HG02938 (cell line): Measurements from ENCODE around the gene ATXN3L.
"Not testable (repeated sequence)": the region's sequence is repeated elsewhere in the genome, so short reads cannot be mapped to it uniquely, and the experiment has no call there.

Source experiments
- ATAC-seq: cut with Tn5 transposase; IDR thresholded peaks from one replicate; pipeline ENCODE4 v1.9.1; 2021; ENCODE audit warnings: mild to moderate bottlenecking, moderate library complexity; ENCODE audit not compliant: unreplicated experiment

The ATXN3L gene

DNA sequence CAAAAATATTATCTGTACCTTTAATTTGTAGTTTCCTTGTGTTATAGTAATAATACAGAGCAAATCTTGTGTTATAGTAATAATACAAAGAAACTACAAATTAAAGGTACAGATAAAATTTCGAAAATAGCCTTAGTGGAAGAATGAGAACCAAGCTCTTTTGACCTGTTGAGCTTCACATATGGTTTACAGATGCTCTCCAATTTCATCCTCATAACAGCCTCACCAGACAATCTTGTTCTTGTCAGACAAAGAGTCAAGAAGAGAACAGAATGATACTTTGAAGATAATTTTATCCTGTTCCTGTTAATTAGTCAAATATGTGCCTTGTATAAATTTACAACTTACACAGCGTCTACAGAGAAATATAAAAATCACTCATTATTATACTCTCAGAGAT is 12.8 kb downstream of the ATXN3L start:
- no peak for ATAC-seq

DNA sequence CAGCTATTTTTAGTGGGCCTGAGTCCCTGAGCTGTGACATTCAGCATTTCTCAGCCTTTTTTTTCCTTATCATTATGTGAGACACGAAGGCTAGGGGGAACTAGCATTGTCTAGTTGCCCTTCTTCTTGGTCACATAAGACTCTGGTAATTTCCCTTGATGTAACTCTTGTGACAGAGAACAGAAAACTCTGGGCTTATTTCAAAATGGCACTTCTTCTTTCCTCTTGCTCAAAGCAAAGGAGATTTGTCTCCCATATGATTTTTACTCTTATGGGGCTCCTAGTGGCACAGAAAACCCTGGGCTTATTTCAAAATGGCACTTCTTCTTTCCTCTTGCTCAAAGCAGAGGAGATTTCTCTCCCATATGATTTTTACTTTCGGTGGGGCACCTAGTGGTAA is 14.7 kb downstream of the ATXN3L start:
- ATAC-seq = no peak

DNA sequence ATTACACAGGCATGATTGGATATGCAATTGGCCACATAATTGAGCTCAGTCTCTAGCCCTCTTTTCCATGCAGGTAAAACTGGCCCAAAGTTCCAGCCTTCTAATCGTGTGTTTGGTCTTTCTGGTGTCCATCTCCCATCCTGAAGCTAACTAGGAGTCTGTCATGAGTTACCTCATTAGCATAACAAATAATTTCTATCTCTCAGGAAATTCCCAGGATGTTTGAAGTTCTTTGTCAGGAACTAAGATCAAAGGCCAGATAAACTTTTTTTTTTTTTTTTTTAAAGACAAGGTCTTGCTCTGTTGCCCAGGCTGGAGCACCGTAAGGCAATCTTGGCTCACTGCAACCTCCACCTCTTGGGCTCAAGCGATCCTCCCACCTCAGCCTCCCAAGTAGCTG is 15.8 kb downstream of the ATXN3L start:
- ATAC-seq = no peak

DNA sequence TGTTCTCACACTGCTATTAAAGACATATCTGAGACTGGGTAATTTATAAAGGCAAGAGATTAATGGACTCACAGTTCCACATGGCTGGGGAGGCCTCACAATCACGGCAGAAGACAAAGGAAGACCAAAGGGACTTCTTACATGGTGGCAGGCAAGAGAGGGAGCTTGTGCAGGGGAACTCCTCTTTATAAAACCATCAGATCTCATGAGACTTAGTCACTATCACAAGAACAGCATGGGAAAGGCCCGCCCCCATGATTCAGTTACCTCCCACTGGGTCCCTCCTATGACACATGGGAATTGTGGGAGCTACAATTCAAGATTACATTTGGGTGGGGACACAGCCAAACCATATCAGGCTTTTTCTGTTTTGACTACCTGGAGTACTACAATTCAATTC is 16.6 kb downstream of the ATXN3L start:
- not testable (repeated sequence) for ATAC-seq

GRCh38 chrX:13298836-13299235 is 21.0 kb downstream of the ATXN3L start:
- ATAC-seq = no peak

DNA sequence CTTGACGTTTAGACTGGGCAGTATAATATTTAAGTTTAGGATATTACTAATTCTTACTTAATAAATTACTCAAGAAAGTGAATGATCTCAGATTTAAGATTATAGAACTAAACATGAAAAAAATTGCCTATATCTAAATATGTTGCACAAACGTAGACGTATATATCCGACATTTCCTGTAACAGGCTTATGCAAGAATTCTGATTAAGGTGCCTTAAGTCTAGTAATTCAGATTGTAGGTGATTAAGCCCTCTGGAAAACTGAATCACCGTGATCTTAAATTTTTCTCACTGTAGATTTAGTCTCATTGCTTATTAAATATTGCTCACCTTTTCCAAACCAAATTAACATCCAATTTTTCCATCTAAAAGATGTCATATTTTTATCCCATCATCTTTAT is 24.0 kb downstream of the ATXN3L start:
- no peak for ATAC-seq

DNA sequence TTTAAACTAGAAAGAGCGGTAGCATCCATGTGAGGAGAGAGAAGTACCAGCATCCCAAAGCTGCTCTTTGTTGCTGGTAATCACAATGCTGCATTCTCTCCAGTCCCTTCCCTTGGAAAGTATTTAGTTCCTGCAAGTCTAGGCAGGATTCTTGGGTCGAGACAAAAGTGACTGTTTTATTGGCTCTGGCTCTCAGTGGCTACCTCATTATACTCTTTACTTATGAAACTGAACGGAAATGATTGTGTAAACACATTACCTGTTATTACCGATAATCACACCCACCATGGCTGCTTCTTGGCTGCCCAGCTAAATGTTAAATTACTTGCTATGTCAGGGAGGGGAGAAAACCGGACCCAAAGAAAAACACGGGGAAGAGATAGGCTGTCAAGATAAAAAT is 26.2 kb downstream of the ATXN3L start:
- ATAC-seq = no peak

- ATAC-seq = no peak
Measured at GRCh38 chrX:13290891-13291614, 28.8 kb downstream of the ATXN3L start.

DNA sequence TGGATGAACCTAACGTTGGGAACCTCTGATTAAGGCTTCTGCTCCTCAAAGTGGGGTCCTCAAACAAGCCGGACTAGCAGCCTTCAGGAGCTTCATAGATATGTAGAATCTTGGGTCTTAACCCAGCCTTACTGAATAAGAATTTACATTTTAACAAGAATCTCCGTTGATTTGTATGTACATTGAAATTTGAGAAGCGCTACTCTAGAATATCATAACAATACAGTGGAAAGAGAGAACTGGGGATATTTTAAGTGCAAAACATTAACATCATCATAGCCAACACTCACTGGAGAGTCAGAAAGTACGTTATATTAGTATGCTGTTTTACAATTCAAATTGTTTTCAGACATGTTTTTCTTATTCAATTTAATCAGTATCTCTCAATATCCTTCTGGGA is 31.2 kb downstream of the ATXN3L start:
- no peak for ATAC-seq

DNA sequence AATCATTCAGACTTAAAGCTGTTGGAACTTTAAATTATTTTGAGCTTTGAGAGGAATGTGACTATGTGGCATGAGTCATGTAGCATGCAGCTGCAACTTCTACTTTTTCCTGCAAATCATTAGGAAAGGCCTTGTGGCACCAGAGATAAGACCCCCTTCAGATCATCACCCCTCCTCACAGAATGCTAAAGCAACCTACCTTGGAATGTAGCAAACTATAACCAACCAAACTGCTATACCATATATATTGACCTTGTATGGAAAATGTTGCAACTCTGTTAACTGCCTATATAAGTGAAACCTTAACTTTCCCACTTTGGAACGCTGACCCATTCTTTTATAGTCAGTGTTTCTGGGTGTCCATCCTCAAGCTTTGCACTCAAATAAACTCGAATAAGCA is 32.0 kb downstream of the ATXN3L start:
- ATAC-seq = no peak

DNA sequence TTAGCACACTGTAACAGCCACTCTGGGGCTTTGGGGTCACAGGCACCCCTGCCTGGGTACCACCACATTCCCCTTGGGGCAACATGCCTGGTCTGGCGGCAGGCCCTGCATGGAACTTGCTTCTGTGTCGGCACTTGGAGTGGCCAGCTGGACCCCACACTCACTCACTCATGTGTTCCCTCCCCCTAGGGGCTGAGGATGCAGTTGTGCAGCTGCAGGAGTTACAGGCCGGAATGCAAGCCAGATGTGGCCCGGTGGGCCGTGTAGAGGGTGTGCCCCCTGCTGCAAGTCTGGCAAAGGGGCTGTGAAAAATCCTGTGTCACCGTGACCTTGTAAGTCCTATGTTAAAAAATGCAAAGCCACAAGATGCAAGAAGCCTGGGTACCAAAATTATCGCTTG is 34.2 kb downstream of the ATXN3L start:
- no peak for ATAC-seq

GRCh38 chrX:13285229-13285628 is 34.6 kb downstream of the ATXN3L start:
- no peak for ATAC-seq

- ATAC-seq = no peak
Measured at GRCh38 chrX:13284570-13284969, 35.3 kb downstream of the ATXN3L start.

DNA sequence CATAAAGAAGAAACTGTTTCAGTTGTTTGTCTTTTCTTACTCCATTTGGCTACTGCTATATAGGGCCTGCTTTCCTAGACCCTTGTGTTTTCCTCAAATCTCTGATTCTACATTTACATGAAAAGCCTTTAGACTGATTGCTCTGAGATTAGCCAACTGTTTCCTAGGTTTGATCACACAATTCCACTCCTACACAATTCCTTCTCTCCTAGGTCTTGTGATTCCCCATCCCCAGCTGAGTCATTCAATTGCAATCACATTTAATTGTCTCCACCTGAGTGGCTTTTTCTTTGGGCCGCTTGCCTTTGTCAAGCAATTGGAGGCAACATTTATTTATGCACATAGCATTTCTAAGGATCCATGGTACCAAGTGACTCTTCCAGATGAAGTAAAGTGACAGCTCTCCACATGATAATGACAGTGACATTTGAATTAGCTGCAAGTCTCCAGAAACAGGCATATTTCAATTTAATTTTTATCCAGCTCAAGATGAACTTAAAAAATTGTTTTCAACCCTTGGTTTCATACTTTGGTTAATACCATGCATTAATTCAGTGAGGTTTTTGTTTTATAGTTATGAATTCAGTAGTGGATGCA is 35.8 kb downstream of the ATXN3L start:
- ATAC-seq = no peak

GRCh38 chrX:13283512-13283911 is 36.3 kb downstream of the ATXN3L start:
- ATAC-seq = no peak

DNA sequence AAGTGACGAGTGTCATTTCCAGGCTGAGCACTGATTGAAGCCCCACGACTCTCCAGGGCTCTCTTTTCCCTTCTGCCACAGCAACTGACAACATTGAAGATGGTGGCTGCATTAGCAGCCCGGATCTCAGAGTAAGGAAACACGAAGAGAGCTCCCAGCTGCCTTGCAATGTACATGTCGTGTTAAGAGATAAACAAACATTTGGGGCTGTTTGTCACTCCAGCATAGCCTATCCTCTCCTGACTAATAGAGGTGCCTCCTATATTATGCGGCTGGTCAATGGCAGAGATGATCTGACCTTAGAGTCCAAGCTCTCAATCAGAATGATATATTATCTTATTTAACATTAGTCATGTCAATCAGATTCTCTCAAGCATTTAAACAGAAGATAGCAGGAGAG is 38.6 kb downstream of the ATXN3L start:
- ATAC-seq = no peak

- ATAC-seq = no peak
Measured at GRCh38 chrX:13279279-13280018, 40.4 kb downstream of the ATXN3L start.

DNA sequence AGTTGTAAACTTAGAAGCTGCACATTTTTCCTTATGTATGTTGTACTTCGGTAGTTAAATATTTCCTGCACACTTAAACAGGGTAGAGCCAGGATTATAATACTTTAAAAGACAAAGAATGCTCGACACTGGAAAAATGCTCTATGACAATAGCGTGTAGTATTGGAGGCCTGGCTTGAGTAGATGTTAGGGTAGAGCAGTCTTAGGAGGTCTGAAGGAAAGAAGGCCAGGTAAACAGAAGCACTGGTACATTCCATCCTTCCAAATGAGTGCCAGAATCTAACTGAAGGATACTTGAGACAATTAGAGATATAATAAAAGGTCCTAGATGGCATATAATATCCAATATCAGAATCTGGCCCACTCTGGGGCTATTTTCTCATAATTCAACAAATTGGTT is 42.3 kb downstream of the ATXN3L start:
- ATAC-seq = no peak

GRCh38 chrX:13276991-13277390 is 42.9 kb downstream of the ATXN3L start:
- ATAC-seq = no peak

DNA sequence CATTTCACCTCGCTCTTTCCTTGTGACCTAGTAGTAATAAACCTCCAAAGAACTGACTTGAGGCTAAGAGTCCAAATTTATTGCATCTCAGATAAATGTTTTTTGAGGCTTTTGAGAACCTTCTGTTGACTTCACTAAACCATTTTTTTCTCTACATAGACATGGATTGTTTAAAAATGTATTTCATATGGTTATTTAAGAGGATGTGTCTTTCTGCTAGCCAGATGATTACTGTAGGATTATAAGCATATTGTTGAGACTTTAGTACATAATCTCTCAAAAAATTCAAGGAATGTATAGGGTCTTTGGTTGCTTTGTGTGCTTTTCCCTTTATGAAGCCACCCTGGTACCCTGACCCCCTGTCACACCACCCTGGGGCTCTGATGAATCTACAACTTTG is 44.8 kb downstream of the ATXN3L start:
- no peak for ATAC-seq

GRCh38 chrX:13272426-13272825 is 47.4 kb downstream of the ATXN3L start:
- ATAC-seq = no peak

DNA sequence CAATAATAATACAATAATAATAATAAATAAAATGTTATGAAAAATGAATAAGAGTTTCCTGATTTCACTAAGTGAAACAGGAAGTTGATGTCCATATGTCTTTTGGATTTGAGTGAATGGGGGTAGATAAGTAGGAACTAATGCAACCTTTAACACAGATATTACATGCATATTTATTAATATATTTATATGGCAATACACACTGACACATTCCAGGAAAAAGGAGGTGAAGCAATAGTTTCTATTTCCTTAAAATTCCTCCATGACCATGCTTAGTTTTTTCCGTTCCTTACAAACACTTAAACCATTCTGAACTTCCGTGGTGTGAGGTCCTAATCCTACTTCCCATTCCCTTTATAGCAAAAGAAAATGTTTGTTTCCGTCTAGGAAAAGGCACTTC is 48.3 kb downstream of the ATXN3L start:
- ATAC-seq = no peak
